HG02798 (cell line): ENCODE data around the gene KCNK5.

Source experiments
- ATAC-seq: cut with Tn5 transposase; IDR thresholded peaks from one replicate; pipeline ENCODE4 v1.9.1; 2021; ENCODE audit warnings: mild to moderate bottlenecking; ENCODE audit not compliant: unreplicated experiment, poor library complexity

Gene KCNK5

DNA sequence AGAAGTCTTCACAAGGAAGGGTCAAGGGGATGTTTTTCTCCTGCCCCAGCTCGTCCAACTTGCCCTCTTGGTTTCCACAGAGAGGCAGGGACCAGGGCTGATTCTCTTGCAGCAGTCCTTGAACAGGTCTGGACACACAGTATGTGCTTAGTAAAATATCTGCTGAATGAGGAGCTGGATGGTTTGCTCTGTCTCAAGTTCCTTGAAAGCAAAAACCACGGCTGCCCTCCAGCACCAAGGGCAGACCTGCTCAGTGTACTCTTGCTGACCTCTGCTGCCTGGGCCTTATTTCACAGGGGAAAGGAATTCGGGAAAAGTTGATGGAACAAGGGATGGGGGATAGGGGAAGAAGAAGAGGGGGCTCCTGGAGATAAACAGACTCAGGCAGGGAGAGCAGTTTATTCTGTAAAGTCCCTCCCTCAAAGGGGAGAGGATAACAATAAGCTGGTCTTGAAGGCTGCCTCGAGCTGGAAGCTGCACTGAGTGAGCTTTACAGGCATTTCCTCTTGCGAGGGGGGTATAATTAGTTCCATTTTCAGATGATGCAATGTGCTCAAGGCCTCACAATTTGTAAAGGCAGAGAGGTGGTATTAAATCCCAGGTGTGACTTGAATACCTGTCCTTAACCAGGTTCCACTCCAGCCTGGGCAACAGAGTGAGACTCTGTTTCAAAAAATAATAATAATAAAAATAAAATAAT is 10.3 kb downstream of the KCNK5 start:
- ATAC-seq, result no peak

- no peak for ATAC-seq
Observed at GRCh38 chr6:39217177-39217864, 12.0 kb downstream of the KCNK5 start.

GRCh38 chr6:39215640-39216158 is 13.6 kb downstream of the KCNK5 start:
- no peak for ATAC-seq

GRCh38 chr6:39214846-39215639 is 14.2 kb downstream of the KCNK5 start:
- no peak for ATAC-seq

GRCh38 chr6:39214120-39214813 is 15.0 kb downstream of the KCNK5 start:
- ATAC-seq, result no peak

- no peak for ATAC-seq
Observed at GRCh38 chr6:39213195-39213920, 15.9 kb downstream of the KCNK5 start.

- ATAC-seq, result no peak
Observed at GRCh38 chr6:39211183-39211582, 18.1 kb downstream of the KCNK5 start.

DNA sequence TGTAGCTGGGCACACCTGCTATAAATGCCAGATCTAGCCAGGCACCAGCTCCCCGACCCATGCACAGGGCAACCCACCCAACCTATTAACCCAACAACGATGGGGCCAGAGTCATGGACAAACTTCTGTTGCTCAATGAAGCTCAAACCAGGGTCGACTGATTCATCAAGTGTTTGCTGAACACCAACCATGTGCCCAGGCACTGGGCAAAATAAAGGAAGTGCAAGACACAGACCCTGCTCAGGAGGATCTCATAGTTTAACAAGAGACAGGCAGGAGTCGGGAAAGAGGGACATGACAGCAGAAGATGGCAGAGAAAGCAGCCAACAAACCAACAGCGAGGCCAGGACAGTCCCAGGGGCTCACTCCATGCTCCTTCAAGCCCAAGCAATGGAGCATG is 18.8 kb downstream of the KCNK5 start:
- ATAC-seq, result no peak

DNA sequence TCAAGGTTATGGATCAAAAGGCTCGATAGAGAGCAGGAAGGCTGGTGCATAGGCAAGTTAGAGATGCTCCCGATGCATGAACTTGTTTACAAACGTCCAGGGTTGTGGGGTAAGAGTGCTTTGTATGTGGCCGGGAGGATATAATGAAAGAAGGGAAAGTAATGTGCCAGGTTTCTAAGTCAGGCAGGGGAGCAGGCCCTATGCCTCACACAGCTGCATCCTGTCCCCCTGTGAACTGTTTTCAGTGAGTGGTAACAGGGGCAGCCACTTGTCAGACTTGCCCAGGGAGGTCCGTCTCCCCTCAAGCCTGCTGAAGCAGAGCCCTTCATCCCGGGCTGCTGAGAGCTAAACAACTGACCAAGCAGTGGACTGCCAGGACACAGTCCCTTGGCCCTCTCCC is 19.4 kb downstream of the KCNK5 start:
- ATAC-seq, result no peak

GRCh38 chr6:39209360-39209811 is 19.9 kb downstream of the KCNK5 start:
- ATAC-seq, result no peak

DNA sequence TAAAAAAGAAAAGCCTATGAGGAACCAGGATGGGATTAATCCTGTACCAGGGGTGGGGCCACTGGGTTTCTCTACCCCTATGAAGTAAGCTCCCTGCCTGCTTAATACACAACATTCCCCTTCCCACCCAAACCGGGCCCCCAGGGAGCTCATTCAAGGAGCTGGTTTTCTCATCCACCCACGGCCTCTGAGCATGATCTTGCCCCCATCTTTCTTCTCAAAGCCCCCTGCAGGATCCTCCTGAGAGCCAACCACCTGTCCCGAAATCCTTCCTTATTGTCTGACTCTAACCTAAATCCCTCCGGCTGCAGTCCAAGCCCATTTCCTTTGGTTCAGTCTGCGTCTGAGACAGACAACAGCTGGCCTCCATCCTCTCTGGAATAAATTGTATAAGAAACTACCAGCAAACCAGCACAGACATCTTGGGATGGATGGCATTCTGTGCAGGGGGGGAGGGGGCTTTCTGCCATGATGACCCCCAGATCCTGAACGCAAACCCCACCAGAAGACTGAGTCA is 21.0 kb downstream of the KCNK5 start:
- no peak for ATAC-seq

DNA sequence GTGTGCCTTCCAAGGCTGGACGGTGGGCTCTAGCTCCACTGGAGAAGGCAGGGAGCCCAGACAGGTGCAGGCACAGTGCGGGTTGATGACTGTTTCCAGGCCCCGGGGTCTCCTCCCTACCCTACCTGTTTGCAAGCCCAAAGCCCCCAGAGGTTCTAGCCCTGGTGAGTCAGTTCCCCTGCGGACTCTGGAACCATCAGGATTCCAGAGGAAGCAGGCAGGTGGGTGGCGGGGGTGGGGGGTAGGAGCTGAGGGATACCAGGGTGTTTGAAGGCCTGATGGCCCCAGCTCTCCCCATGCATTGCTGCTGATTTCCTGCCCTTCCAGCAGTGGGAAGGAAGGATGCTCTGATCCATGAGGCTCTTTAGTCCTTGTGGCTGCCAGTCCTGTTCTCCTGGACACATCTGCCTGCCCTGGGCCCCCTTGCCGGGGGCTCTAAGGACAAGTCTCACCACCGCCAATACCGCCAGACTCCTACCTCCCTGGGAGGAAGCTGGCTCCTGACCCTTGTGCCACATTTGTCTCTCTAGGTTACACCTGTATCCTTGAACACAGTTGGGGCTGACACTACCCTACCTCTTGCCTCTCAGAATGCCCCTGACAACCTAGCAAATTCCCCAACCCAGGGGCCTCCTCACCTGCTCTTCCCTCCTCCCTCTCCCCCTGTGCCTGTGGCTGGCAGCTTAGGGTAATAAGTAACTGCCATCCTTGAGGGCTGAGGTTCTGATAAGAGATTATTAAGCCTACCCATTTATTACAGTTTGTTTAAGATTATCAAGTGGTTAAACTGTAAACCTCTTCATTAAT is 21.7 kb downstream of the KCNK5 start:
- no peak for ATAC-seq

GRCh38 chr6:39206250-39206721 is 23.0 kb downstream of the KCNK5 start:
- ATAC-seq, result no peak

DNA sequence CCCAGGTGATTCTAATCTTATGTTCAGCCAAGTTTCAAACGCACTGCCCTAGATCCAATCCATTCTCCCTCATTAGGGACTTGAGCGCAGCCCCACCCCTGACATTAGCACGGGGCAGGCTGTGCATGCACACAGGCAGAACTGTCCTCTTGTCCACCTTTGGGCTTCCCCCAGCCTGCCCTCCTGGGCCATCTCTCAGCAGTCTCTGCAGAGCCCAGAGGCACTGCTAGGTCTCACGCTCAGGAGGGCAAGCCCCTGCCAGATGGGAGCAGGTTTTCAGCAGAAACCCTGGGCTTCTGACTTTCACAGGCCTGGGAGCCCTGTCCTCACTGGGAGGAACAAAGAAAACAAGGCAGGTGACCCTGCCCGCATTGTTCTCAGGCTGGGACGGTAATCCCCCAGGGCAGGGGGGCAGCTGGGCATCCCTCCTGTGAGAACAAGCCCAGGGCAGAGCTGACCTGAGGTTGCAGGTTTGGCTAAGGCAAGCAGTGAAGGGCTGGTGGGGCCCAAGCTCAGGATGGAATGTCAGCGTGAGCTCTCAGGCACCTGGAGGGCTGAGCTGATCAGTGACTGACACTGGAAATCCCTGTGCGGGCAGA is 24.5 kb downstream of the KCNK5 start:
- ATAC-seq, result no peak

GRCh38 chr6:39204160-39204495 is 25.1 kb downstream of the KCNK5 start:
- no peak for ATAC-seq

GRCh38 chr6:39203436-39204159 is 25.7 kb downstream of the KCNK5 start:
- ATAC-seq, result no peak

GRCh38 chr6:39202166-39202565 is 27.1 kb downstream of the KCNK5 start:
- ATAC-seq, result no peak
